ENCODE data around the gene HIPK1. TPM values are rescaled to one million over a fixed set of nuclear protein-coding genes. Genes with fewer than 3 reads are reported as not detected.

HIPK1 gene
- total RNA-seq, 1 donor from 2014 or later = 52.2 TPM

DNA sequence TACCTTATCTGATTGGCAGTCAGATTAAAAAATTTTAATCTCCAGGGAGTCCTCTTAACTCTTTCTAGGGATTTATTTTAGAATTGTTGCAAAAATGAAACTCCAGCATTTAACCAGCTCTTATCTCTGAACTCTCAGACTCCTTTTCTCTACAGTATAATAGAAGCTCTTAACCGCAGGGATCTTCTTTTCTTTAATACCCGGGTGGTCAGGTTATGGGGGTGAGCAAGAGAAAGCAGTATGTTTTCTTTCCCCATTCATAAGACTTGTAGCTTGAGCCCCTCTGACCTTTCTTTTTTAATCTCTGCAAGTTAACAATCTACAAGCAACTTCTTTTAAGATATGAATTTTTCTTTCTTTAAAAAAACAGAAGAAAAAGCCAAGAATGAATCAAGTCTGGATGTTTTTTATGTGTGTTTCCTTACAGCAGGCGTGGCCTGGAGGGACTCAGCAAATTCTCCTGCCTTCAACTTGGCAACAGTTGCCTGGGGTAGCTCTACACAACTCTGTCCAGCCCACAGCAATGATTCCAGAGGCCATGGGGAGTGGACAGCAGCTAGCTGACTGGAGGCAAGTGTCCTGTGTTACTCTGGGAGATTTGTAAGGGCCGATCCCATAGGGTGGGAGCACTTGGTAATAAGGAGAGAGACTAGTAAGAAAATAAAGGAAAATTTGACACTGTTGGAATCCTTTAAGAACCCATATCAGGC is 36.7 kb downstream of the HIPK1 start:
- Histone ChIP-seq H3K9me3 (replicated peaks) (no peaks in the 10 kb centered on the region), H3K4me1 (no peaks in the 10 kb centered on the region), H3K36me3 (peaks cover 88% of the 10 kb centered on the region), H3K27me3 (ENCODE audit: low read depth) (no peaks in the 10 kb centered on the region), H3K4me3 (no peak overlapping the region), H3K27ac (replicated peaks) (no peak overlapping the region)
- TF ChIP-seq, protein P1, sequence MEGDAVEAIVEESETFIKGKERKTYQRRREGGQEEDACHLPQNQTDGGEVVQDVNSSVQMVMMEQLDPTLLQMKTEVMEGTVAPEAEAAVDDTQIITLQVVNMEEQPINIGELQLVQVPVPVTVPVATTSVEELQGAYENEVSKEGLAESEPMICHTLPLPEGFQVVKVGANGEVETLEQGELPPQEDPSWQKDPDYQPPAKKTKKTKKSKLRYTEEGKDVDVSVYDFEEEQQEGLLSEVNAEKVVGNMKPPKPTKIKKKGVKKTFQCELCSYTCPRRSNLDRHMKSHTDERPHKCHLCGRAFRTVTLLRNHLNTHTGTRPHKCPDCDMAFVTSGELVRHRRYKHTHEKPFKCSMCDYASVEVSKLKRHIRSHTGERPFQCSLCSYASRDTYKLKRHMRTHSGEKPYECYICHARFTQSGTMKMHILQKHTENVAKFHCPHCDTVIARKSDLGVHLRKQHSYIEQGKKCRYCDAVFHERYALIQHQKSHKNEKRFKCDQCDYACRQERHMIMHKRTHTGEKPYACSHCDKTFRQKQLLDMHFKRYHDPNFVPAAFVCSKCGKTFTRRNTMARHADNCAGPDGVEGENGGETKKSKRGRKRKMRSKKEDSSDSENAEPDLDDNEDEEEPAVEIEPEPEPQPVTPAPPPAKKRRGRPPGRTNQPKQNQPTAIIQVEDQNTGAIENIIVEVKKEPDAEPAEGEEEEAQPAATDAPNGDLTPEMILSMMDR (IDR thresholded peaks at IDR 0.05; ENCODE audit: borderline replicate concordance) = no peak
- intact Hi-C loops (cut with micrococcal nuclease) = no loop called here
- DNase-seq = no peak

DNA sequence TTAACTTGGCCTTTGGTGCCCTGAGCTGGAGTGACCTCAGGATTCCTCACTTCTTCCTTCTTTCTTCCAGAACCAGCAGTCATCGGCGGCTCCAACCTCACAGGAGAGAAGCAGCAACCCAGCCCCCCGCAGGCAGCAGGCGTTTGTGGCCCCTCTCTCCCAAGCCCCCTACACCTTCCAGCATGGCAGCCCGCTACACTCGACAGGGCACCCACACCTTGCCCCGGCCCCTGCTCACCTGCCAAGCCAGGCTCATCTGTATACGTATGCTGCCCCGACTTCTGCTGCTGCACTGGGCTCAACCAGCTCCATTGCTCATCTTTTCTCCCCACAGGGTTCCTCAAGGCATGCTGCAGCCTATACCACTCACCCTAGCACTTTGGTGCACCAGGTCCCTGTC is 43.8 kb downstream of the HIPK1 start:
- H3K27ac ChIP-seq (replicated peaks) = no peak overlapping the region
- no peak for DNase-seq
- no peak overlapping the region for H3K4me3 ChIP-seq
- intact Hi-C loops (cut with micrococcal nuclease) = no loop called here
- no peaks in the 10 kb centered on the region for H3K27me3 ChIP-seq (ENCODE audit: low read depth)
- no peaks in the 10 kb centered on the region for H3K9me3 ChIP-seq (replicated peaks)
- peaks cover 72% of the 10 kb centered on the region for H3K36me3 ChIP-seq
- H3K4me1 ChIP-seq = peaks cover 27% of the 10 kb centered on the region
- TF ChIP-seq, protein P1 (IDR thresholded peaks at IDR 0.05; ENCODE audit: borderline replicate concordance) = no peak

GRCh38 chr1:113975211-113975895 is 46.2 kb downstream of the HIPK1 start:
- DNase-seq = no peak
- Histone ChIP-seq H3K27ac (replicated peaks) (no peak overlapping the region), H3K4me1 (peaks cover 36% of the 10 kb centered on the region), H3K9me3 (replicated peaks) (no peaks in the 10 kb centered on the region), H3K36me3 (peaks cover 48% of the 10 kb centered on the region), H3K4me3 (no peak overlapping the region), H3K27me3 (ENCODE audit: low read depth) (no peaks in the 10 kb centered on the region)
- TF ChIP-seq, protein P1 (IDR thresholded peaks at IDR 0.05; ENCODE audit: borderline replicate concordance) = no peak
- intact Hi-C loops (cut with micrococcal nuclease) = loop anchor here (5.0 kb wide), 1 partner anchor 307 kb away; no protein-coding TSS in a partner anchor

- intact Hi-C loops (cut with micrococcal nuclease) = loop anchor here (5.0 kb wide), 1 partner anchor 306 kb away; no protein-coding TSS in a partner anchor
- peaks cover 46% of the 10 kb centered on the region for H3K4me1 ChIP-seq
- H3K27ac ChIP-seq (replicated peaks) = peak overlapping the region; percentile 62
- TF ChIP-seq, protein P1 (IDR thresholded peaks at IDR 0.05; ENCODE audit: borderline replicate concordance) = peak; percentile 59
- peaks cover 34% of the 10 kb centered on the region for H3K36me3 ChIP-seq
- H3K4me3 ChIP-seq = no peak overlapping the region
- H3K27me3 ChIP-seq (ENCODE audit: low read depth) = no peaks in the 10 kb centered on the region
- H3K9me3 ChIP-seq (replicated peaks) = no peaks in the 10 kb centered on the region
- DNase-seq = no peak
Observed at GRCh38 chr1:113976609-113977278, 47.6 kb downstream of the HIPK1 start.

DNA sequence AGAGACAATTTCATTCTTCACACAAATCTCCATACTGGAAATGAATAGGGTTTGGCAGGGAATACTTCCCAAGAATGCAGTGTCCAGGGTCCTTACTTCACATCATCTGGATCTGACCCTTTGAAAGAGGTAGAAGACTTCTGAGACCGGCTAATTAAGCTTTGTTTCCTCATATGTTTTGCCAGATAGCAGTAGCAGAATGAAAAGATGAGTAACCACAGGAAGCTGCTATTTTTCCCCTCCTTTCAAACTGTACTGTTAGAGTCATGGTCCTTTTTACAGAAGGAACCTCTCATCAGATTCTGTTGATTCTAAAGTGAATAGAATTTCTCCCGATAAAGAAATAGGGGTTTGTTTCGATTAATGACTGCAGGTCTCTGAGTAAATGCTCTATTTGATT is 48.8 kb downstream of the HIPK1 start:
- peaks cover 49% of the 10 kb centered on the region for H3K4me1 ChIP-seq

More for the DNA sequence above, 48.8 kb downstream of the HIPK1 start:
- Histone ChIP-seq H3K27me3 (ENCODE audit: low read depth) (no peaks in the 10 kb centered on the region), H3K4me3 (no peak overlapping the region), H3K9me3 (replicated peaks) (no peaks in the 10 kb centered on the region), H3K36me3 (peaks cover 22% of the 10 kb centered on the region), H3K27ac (replicated peaks) (no peak overlapping the region)
- intact Hi-C loops (cut with micrococcal nuclease) = loop anchor here (5.0 kb wide), 1 partner anchor 304 kb away; no protein-coding TSS in a partner anchor
- no peak for DNase-seq
- TF ChIP-seq, protein P1 (IDR thresholded peaks at IDR 0.05; ENCODE audit: borderline replicate concordance) = no peak
